ENCODE measurements around the gene AMN. TPM values are rescaled to one million over a fixed set of nuclear protein-coding genes. Genes with fewer than 3 reads are reported as not detected.
"Not testable (repeated sequence)": the region's sequence is repeated elsewhere in the genome, so short reads cannot be mapped to it uniquely, and the experiment has no call there.

Gene AMN
- total RNA-seq = 0.19 TPM in 1 of 2 replicates, not detected in the other

DNA sequence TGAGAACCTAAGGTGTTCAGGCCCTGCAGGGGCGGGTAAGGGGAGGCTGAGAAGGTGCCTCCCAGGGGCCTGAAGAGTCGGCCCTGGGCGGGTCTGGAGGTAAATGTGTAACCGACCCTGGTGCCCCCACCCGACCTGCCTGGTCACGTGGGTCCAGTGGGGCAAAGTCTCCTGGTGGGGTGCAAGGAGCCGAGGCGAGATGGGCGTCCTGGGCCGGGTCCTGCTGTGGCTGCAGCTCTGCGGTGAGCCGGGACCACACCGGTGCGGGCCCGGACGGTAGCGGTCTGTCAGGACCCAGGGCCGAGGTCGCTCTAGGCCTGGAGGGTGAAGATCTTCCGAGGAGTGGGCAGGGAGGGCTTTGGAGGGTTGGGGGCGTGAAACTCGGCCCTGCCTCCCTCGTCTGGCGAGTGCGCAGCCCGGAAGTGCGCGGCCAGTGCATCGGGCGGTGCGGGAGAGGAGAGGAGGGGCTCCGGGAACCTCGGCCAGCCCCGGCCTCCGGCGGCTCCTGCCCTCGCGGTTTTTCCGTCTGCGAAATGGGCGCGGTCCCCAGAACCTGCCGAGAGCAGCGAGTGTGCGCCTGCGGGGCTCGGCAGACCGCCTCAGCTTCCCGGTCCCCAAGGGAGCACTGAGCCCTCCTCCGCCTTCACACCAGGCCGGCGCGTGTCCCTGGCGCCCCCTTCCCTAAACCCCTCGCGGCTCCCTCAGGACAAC is at the start of gene AMN:
Gene AMN (plus strand): TSS at position 174 of the 711 bp plus-strand sequence. CDS start 26 bp downstream, at position 200.
- peak; percentile 27 for DNase-seq

DNA sequence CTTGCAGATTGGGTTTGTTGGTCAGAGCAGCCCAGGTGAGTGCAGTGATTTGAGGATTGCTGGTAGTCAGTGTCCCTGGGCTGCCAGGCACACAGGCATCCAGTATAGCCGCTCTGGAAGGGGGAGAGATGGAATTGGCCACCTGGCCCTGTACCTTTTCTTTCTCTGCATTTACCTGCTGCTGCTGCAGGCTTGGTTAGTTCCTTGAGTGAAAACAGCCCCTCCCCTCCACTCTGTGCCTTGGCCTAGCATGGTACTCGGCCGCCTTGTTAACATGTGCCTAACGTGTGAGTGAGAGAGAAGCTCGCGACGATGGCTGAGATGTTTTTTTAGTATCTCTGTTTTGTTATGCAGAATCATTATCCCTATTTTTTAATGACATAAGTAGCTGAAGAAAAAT is 49.3 kb upstream of the AMN start:
- DNase-seq = no peak

DNA sequence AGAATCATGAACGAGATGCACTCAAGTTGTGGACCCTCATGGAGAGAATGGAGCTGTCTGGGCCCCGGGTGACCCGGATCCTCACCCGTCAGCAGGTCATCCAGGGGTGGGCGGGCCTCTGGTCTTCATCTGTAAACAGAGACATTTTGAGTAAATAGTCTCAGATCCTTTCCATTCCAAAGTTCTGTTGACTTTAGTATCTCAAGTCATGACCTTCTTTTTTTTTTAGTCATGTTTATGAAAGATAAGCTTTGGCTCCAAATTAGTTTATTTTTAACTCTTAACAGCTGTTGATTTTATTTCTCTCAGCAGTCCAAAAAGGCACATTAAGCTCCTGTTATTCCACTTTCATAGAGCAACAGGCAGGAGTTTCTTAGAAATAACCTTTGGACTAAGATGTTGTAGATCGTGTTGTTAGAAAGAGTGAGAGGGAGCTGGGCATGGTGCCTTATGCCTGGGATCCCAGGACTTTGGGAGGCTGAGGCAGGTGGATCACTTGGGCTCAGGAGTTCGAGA is 48.9 kb upstream of the AMN start:
- no peak for DNase-seq

DNA sequence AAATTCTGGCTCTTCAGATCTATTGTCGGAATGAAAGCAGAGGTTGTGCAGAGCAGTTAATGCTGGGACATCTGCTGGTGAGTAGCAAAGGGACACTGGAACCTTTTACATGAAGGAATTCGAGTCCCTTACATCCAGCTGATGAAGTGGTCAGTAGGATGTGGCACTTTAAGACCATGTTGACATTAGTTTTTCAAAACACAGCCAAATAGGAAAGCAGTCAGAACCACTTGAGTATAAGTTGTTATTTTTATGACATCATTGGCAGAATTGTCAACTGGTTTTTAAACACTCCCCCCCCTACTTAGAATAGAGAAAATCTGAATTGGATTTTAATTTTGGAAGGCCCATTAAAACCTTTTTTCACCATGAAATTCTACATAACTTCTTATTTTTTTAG is 46.8 kb upstream of the AMN start:
- peak; percentile 27 for DNase-seq

DNA sequence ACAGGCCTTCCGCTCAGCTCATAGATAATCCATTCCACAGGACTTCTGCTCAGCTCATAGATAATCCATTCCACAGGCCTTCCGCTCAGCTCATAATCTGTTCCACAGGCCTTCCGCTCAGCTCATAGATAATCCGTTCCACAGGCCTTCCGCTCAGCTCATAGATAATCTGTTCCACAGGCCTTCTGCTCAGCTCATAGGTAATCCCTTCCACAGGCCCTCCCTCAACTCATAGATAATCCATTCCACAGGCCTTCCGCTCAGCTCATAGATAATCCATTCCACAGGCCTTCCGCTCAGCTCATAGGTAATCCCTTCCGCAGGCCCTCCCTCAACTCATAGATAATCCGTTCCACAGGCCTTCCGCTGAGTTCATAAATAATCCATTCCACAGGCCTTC is 45.0 kb upstream of the AMN start:
- DNase-seq = not testable (repeated sequence)

DNA sequence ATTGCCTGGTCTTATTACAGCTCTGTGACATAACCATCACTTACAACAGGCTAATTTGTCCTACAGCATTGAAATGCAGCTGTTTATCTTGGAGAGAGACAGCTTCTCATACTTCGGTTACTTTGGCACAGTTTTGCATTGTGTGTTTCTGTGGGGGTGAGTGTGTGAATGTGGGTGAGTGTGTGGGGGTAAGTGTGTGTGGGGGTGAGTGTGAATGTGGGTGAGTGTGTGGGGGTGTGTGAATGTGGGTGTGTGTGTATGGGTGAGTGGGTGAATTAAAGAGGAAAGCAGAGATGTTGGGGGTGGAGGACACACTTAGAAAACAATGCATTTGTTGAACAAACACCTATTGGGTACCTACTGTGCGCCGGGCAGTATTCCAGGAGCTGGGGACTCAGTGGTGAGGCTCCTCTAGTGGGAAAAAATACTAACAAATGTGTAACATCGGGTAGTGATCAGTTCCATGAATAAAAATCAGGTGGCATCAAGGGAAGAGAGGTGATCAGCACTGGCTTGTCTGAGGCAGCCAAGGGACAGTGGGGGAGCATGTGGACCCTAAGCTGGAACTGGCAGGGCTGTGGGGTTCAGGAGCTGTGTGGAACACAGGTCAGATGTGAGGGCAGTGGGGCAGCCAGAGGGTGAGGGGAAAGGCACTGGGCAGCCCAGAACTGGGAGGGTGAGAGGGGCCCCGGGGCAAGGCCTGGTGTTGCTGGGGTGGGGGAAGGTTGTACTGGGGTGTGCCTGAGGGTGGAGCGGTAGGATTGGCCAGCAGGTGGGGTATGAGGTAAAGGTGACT is 44.1 kb upstream of the AMN start:
- DNase-seq = no peak

DNA sequence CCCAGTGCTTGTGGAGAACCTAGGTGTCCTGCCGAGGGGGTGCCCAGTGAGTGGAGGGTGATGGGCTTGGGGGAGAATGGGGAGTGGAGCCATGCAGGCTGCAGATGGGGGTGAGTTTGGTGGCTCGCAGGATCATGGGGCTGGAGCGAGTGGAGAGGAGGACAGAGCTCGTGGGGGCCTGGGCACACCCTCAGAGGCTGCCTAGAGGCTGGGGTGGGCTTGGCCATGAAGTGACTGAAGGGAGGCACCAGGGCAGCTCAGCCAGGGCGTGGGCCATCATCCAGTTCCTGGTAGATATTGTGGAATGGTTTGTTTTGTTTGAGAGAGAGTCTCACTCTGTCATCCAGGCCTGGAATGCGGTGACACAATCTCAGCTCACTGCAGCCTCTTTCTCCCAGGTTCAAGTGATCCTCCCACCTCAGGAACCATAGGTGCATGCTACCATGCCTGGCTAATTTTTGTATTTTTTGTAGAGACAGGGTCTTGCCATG is 43.4 kb upstream of the AMN start:
- no peak for DNase-seq

DNA sequence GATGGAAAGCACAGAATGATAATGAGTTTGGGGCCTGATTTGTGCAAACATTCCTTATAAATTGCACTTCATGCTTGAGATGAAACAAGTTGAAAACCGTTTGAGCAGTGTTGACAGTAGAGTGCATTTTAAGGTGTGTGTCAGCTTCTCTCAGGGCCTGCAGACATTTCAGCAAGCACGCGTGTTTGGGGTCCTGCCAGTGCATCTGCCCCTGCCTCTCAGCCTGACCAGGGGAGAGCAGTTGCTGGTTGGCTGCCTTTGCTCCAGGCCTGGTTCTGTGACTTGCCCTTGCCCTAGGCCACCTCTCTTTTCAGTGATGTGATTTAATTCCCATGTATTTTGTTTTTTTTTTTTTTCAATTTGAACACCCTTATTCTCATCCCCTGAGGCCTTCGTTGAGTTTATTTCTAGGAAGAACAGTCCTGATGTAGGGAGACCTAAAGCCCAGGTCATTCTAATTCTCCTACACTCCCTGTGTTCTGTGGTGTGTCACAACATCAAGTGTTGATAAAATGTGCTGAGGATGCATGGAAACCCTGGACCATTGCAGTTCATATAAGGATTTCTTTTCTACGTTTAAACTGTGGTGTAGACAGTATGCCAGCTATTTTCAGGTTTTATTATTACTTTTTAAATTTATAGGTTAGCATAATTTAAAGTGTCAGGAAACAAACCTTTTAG is 40.1 kb upstream of the AMN start:
- no peak for DNase-seq

DNA sequence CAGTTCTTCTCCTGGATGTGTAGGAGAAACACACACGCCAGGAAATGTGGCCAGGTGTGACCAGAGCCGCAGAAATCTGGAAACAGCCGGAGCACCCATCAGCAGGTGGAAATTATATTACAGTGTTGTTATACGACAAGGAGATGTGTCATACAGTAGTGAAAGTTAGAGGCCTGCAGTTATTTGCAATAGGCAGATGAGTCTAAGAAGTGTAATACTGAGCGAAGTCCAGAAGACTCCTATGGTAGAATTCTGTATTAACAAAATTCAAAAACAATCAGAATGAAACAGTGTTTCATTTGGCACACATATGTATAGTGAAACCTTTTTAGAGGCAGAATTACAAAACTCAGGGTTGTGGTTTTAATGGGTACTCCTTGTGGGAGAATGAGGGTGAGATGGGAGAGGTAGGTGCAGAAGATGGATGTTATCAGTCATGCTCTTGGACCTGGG is 39.3 kb upstream of the AMN start:
- no peak for DNase-seq

DNA sequence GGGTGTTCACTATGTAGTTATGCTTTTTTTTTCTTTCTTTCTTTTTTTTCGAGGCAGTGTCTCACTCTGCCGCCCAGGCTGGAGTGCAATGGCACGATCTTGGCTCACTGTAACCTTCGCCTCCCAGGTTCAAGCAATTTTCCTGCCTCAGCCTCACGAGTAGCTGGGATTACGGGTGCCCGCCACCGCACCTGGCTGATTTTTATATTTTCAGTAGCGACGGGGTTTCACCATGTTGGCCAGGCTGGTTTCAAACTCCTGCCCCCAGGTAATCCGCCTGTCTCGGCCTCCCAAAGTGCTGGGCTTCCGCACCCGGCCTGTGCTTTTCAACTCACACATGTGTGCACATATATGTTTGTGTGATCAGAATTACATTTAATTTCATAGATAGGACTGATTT is 38.9 kb upstream of the AMN start:
- no peak for DNase-seq

DNA sequence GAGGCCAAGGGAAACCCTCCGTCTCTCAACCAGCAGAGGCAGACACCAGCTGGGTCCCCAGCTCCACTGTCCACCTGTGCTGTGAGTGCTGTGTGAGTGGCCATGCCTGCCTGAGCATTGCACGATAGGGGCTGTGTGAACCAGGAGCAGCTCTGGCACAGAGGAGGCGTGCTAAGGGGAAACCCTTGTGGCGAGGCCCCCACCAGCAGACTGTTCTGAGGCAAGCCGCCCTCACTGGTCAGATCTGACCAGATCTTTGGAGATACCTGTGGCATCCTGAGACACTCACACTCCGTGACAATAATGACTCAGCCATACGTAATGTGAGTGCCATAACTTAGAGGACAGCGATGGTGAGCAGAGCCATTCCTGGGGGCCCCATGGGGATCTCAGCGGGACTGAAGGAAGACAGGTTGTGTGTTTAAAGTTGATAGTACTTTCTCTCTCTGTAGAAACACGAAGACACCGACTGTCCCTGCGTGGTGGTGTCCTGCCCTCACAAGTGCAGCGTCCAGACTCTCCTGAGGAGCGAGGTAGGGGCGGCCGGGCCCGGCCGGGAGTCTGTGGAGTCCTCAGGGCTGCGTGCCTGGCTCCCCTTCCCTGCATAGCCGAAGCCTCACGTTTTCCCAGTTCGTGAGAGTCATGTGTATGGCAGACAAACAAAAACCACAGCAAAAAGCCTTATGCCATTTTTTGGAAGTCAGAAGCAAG is 36.6 kb upstream of the AMN start:
- DNase-seq = no peak

DNA sequence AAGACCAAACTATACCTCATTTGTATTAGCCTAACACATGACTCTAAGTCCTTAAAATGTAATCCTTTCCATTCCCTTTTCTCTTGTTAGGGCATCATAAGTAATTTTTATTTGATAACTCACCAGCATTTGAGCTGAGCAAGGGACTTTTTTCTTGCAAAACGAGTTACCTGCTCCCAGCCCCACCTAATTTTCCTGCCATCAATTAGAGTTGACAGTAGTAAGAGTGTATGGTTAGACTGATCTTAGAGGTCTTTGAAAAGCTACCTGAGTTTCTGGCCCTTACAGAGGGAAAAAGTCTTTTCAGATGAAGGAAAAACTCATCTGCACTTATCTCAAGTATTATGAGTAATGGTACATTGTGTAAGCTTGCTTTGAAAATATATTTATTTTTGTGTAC is 33.7 kb upstream of the AMN start:
- DNase-seq = no peak

DNA sequence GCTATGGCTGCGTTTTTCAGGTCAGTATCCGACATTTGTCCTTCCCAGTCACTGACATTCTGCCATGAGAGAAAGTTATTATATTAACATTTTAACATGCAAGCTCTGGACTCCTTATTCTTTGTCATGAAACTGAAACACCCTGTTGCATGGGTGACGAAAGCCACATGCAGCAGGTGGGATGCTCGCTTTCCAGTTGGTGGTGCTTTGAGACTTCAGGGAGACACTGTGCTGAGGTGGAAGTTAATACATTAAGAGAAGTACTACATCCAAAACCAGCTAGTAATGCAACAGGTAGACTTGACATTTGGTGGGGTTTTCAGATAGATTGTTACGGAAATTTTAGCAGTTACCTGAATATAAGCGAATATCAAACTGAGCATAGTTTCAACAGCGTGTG is 32.8 kb upstream of the AMN start:
- no peak for DNase-seq

DNA sequence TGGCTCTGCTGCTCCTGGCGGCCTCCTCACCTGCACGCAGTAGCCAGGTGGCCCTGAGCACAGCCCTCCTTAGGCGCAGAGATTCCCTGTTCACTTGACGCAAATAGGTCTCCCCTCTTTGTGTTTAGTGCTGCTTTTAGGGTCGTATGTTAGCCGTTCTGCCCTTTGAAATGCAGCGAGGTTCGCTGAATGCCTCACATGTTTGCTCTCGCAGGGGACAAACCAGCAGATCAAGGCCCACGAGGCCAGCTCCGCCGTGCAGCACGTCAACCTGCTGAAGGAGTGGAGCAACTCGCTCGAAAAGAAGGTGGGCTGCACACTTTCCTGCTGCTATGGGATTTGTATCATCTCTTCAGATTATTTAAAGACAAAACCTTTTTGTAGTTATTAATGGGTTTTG is 31.4 kb upstream of the AMN start:
- no peak for DNase-seq

DNA sequence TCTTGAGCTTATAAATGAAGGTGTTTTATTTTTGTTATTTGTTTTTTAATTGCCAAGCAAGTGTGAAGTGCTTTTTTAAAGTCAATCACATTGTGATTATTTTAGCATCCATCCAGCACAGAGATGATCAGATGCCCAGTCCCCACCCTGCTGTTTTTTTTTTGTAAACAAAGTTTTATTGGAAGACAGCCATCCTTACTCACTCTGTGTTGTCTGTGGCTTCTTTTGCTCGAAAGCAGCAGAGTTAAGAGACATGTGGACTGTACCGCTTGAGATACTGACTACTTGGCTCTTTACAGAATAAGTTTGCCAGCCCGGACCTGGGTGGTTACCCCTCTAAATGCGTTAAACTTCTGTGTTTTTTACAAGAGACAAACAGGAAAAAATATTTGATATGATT is 30.9 kb upstream of the AMN start:
- no peak for DNase-seq

DNA sequence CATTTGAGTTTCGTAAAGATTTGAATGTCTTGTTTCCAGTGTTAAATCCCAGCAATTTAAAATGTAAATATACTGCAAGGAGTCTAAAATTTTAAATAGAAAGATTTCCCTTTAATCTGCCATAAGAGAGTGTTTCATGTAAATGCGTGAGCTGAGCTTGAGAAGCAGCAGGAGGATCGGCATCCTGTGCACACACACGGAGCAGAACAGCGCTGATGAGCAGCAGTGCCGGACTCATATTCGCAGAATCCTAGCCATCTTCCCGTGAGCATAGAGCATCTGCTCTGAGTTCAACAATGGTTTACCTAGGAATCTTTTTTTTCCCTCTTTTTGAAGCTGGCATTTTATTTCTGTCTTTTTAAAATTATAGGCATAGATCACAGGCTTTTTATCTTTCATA is 29.8 kb upstream of the AMN start:
- DNase-seq = no peak

DNA sequence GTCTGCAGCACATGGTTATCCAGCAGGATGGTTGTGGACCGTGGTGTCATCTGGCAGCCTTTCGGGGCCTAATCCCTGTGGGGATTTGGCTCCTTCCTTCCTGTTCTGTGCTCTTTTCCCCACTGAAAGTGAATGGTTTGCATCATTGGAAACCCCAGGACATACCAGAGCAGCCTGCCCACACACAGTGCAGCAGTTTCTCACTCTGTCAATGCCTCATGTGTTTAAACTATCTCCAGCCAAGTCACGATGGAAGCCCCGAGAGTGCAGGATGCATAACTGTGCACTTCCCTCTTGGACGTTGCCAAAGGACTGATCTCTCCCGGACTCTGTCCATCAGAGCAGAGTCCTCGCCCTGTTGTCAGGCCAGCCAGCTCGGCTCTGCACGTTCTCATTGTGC is 29.0 kb upstream of the AMN start:
- DNase-seq = no peak

DNA sequence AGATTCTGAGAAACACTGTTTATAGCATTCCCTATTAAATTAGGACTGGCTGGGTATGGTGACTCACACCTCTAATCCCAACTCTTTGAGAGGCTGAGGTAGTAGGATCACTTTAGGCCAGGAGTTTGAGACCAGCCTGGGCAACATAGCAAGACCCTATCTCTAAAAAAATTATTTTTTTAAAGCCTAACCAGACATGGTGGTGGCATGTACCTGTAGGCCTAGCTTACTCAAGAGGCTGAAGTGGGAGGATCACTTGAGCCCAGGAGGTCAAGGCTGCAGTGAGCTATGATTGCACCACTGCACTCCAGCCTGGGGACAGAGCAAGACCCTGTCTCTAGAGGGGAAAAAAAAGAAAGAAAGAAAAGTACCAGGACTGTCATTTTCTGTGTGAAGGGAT is 25.7 kb upstream of the AMN start:
- not testable (repeated sequence) for DNase-seq

DNA sequence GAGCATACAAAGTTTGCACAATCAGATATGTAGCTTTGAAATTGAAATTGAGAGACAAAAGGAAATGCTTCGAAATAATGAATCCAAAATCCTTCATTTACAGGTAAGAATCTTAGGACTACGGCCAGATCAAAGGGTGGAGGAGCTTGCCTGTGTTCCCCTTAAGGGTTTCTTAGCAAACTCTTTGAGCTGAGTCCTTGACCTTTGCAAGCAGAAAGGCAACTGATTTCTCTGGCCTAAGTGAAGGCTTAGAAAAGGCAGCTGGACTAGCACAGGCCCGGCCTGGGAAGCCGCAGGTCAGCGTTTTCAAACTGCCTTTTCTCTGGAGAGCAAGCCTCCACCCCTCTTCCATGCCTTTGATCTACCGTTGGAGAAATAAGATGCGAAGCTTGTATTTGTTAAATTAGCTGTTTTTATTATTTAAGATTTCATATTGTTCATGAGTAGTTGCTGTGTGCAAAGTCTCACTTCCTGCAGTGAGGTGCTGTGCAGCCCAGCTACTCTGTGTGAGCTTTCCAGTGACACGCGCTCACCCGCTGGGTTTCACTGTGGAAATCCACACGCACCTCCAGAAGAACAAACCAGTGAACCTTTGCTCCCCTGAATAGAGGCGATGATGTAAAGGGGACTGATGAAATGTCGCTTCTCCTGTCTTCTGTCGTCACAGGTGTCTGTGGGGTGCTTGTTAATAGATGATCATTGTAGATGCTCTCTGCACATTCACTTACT is 25.0 kb upstream of the AMN start:
- DNase-seq = no peak

DNA sequence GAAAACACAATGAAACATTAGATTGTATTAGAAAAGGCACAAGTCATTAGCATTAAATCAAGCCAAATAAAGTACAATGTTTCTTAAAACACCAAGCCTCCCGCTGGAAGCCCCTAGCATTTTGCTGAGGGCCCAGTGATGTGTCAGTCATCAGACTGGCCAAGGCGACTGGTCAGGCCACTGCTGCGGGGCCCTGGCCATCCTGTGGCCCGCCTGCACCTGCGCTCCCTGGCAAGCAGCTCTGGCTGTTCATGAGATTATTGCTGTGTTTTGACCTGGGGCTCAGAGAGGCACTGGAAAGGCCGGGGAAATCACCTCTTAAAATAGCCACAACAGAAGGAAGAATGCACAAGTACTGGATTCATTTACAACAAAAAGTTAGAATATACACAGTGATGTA is 24.2 kb upstream of the AMN start:
- no peak for DNase-seq

DNA sequence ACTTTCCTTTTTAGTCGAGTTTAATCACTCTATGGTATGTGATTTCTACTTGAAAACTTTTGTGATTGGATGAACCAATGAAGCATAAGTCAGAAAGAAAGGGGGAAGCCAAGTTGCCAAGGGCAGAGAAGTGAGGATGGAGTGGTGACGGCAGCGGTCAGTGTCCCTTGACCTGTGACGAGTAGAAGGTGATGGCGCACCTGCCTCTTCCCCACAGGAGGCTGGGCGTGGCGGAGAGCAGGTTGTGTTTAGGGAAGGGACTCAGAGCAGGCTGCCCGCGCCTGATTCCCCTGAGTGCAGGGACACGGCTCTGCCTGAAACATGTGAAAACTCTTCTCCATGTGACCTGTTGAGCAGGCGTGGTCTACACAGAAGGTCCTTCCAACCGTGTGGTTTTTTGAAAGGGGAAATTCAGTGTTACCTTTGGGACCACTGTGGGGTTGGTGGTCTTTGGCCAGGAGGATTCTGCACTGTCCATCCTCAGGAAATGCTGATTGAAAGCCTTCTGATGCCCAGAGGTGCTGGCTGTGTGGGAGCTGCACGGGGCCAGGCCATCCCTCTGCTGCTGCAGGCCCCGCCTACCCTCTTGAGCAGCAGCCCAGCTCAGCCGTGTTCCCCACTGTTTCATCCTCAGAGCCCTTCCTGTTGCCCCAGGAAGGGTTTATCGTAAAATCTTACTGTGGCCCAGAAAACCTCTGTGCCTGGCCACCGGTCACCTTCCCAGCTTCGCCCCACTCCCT is 23.5 kb upstream of the AMN start:
- DNase-seq = no peak

All from dermis blood vessel endothelial cell (primary cell).